GM19455 (cell line): ENCODE data around the gene ELL.

ENCODE experiments used
- ATAC-seq: cut with Tn5 transposase; IDR thresholded peaks from one replicate; pipeline ENCODE4 v1.9.1; 2021; ENCODE audit not compliant: unreplicated experiment

Gene ELL

DNA sequence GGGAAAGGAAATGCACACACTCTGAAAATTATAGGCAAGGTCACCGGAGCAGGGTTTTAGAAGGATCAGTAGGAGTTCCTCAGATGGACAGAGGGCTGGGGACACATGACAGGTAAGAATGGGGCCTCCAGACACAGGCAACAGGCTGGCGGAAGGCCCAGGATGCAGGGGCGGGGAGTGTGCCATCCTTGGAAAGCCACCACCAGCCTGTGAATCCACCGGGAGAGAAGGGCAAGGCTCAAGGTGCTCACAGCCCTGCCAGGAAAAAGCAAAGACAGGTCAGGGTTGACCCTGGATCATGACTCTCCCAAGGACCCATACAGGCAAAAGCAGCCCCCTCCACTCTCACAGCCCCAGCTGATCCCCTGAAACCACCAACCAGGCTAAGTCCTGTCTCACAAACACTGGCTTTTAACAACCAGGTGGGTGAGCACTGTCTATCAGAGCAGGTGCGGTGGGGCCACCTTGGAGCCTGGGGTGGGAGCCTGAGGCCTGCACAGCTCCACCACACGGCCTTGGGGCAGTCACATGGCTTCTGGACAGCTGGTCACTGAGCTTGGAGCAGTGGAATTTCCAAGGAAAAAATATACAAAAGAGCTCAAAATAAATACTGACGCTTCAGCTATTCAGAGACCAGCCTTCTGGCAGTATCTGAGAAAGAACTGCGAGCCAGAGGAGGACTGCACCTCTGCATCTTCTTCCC lies 48.7 kb downstream of the ELL start:
- ATAC-seq, result no peak

DNA sequence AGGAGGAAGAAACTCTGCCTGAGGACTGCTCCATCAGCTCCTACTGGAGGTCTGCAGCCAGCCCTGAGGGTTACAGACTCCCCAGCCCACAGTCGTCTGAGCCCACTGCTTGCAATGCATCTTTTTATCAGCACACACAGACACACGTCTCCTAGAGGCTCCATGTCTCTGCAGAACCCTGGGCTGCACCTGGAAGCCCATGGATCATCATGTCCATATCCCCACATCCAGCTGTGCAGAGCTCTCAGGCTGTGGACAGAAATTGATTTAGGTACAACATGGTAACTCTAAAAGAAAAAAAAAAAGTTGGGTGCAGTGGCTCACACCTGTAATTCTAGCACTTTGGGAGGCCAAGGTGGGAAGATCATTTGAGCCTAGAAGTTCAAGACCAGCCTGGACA lies 51.1 kb downstream of the ELL start:
- no peak for ATAC-seq

DNA sequence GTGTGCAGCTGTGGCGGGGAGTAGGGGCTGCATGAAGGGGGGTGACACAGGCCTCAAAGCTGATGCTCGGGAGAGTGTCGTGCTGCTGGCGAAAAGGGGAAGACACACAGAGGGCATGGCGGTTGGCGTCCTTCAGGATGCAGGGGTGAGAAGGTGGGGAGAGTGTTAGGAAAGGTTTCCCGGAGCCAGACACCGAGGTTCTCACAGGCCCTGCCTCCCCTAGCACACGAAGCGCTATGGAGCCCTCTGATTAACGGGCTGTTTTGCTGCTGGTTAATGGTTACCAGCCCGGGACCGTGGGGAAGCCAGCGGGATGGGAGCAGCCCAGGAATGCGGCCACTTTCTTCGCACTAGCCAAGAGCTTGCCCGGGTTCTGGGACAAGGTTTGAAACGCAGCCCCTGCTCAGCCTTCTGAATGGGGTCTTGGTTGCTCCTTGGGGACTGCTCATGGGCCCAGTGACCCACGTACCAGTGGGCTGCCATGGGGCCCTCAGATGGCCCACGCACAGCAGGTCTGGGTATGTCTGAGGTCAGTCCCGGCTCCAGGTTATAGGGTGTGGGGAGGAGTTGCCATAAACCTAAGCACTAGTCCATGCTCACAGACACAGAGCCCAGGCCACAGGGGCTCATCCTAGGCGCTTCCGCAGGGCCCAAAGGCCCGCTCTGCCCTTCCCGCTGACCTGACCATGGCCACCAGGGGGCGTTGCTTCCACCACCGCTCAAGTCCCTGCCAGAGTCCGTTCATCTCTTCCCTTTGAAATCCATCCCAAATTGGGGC lies 52.6 kb downstream of the ELL start:
- ATAC-seq, result no peak

DNA sequence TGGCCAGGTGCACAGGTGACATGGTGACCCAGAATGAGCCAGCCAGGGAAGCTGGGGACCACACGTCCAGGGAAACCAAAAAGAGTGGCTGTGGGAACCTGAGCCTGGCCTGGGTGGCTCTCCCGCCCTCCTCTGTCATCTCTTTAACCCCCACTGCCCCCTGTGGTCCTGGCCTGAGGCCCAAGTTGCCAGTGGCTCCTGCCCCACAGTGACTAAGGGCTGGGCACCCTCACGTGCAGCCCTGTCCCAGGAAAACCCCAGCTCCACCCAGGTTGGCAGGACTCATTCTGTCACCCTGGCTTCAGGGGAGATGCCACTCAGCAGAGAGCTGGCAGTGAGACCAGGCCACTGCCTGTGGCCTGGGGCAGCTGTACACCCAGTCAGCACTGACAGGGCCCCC lies 53.4 kb downstream of the ELL start:
- ATAC-seq, result no peak

- no peak for ATAC-seq
Observed at GRCh38 chr19:18467978-18468377, 53.9 kb downstream of the ELL start.

DNA sequence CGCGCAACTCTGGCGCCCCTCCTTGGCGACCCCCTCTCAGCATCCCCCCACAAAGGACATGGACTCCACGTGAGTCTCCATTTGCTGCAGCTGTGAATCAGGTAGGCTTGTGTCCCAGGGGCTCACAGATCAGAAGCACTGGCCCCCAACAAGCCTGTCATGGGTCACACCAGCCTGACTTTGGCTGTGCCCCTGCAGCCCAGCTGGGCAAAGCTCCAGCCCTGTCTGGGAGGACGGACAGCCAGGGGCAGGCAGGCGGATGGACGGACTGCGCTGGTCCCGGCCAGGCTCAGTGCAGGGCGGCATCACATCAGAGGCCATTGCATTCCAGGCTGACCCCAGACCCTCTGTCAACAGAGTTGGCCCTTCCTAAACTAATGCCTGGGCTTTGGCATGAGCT lies 55.5 kb downstream of the ELL start:
- no peak for ATAC-seq

- ATAC-seq, result no peak
Observed at GRCh38 chr19:18465964-18466339, 55.9 kb downstream of the ELL start.

GRCh38 chr19:18465214-18465963 lies 56.5 kb downstream of the ELL start:
- ATAC-seq, result no peak

- no peak for ATAC-seq
Observed at GRCh38 chr19:18464646-18465045, 57.2 kb downstream of the ELL start.

DNA sequence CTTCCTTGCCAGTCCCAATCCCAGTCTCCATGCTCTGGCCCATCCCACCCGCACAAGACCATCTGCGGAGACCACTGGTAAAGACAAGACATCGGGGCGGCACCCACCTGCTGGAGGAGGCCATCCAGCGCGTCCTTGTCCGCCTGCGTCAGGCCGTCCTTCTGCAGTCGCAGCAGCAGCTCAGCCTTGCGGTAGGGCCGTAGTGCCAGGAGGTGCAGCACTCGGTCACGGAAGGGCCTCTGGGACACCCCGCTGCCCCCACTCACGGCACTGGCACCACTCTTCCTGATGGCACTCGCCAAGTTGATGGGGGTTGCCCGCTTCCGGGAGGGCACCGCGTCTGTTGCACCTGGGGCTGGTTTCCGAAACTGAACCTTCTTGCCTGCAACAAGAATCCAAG lies 60.4 kb downstream of the ELL start:
- ATAC-seq, result no peak

GRCh38 chr19:18460900-18461299 lies 61.0 kb downstream of the ELL start:
- ATAC-seq, result no peak

GRCh38 chr19:18457483-18458331 lies 64.2 kb downstream of the ELL start:
- no peak for ATAC-seq

GRCh38 chr19:18456974-18457373 lies 64.9 kb downstream of the ELL start:
- ATAC-seq, result no peak

DNA sequence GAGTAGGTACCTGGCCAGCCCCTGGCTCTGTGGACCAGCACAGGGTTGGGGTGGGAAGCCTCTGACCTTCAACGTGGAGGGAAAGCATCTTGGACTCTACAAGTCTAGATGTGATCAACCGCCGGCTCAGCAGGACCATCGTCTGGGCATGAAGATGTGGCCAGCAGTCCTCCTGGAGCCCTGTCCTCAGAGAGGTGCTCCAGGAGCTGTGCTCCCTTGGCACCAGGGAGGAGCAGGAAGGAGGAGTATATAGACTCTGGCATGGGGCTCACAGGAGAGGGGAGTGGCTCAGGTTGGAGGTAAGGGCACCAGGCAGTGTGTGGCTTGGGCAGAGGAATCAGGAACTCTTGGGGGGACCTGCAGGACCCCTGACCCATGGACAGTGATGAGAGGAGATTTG lies 65.6 kb downstream of the ELL start:
- no peak for ATAC-seq

- no peak for ATAC-seq
Observed at GRCh38 chr19:18453269-18454024, 68.4 kb downstream of the ELL start.

- no peak for ATAC-seq
Observed at GRCh38 chr19:18452386-18452785, 69.5 kb downstream of the ELL start.

DNA sequence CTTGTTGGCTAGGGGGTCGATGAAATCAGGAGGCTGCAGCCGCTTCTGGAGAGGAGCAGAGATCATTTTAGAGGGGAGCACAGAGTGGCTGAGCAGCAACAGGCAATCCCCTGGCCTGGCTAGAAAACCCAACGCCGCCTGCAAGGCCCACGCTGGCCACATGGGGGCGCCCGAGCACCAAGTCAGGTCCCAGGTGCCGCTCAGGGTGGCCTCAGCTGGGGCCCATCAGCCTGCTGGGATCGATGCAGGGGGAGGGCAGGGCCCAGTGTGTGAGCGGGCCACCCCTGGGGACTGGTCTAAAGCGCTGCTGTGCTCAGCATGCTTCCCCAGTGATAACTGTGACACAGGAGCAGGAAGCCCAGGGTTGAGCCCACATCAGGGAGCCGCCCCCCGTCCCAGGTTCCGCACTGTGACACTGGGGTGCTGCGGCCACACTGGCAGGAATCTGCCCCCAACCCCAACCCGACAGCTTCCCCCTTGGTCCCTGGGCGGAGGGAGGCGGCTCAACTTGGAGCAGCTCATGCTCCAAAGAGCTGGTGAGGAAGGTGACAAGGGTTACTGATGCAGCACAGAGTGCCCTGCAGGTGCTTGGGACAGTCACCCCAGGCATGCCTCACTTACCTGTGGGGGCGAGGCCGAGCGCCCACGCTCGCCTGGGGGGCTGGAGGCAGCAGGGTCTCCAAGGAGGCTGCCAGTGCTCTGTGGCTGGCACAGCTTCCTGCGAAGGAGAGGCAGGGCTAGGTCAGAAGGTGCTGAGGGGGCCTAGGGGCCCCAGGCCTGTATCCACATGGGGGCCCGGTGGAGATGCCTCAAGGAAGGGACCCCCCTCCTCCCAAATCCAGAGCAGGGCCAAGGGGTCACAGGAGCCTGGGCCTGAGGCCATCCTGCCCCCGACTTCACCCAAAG lies 70.7 kb downstream of the ELL start:
- no peak for ATAC-seq

GRCh38 chr19:18450021-18450930 lies 71.6 kb downstream of the ELL start:
- ATAC-seq, result no peak
